MM.1S (cell line): ENCODE results near the gene KRT27.

Source experiments
- DNase-seq: peaks from one replicate; pipeline ENCODE4 v3.0.0-alpha.2; 2015
- H2AFZ ChIP-seq: fragments of 300-600 bp; sonication (generic); 2 replicates; pipeline ENCODE4 v1.6.0; 2016; ENCODE audit warnings: antibody characterized with exemption, low read length
- H3F3A ChIP-seq: fragments of 300-600 bp; sonication (generic); 2 replicates; pipeline ENCODE4 v1.6.1; 2016; ENCODE audit warnings: mild to moderate bottlenecking, antibody characterized with exemption, low read length, moderate library complexity, mixed read lengths; ENCODE audit not compliant: insufficient read depth
- H3K27ac ChIP-seq: fragments of 300-600 bp; sonication (generic); 2 replicates; pipeline ENCODE4 v1.5.1; 2016; ENCODE audit warnings: mild to moderate bottlenecking, low read length
- H3K27me3 ChIP-seq: fragments of 300-600 bp; sonication (generic); replicated peaks from 2 replicates; pipeline ENCODE4 v1.6.0; 2016; ENCODE audit warnings: low read length; ENCODE audit not compliant: insufficient read depth
- H3K36me3 ChIP-seq: fragments of 300-600 bp; sonication (generic); replicated peaks from 2 replicates; pipeline ENCODE4 v1.6.1; 2016; ENCODE audit warnings: mild to moderate bottlenecking, low read length, mixed read lengths; ENCODE audit not compliant: insufficient read depth
- H3K4me1 ChIP-seq: fragments of 300-600 bp; sonication (generic); 2 replicates; pipeline ENCODE4 v1.6.1; 2016; ENCODE audit warnings: low read length, mixed read lengths
- H3K4me2 ChIP-seq: fragments of 300-600 bp; sonication (generic); 2 replicates; pipeline ENCODE4 v1.6.0; 2016; ENCODE audit warnings: low read depth, low read length
- H3K4me3 ChIP-seq: fragments of 300-600 bp; sonication (generic); 2 replicates; pipeline ENCODE4 v1.5.1; 2016; ENCODE audit warnings: low read length, mixed read lengths
- H3K79me2 ChIP-seq: fragments of 300-600 bp; sonication (generic); 2 replicates; pipeline ENCODE4 v1.6.1; 2016; ENCODE audit warnings: mixed run types, low read length, mixed read lengths
- H3K9ac ChIP-seq: fragments of 300-600 bp; sonication (generic); 2 replicates; pipeline ENCODE4 v1.6.1; 2016; ENCODE audit warnings: low read length, mixed read lengths
- H3K9me2 ChIP-seq: fragments of 300-600 bp; sonication (generic); replicated peaks from 2 replicates; pipeline ENCODE4 v1.6.1; 2016; ENCODE audit warnings: mild to moderate bottlenecking, low read length, mixed read lengths; ENCODE audit not compliant: insufficient read depth
- H3K9me3 ChIP-seq: fragments of 300-600 bp; sonication (generic); replicated peaks from 2 replicates; pipeline ENCODE4 v1.6.1; 2016; ENCODE audit warnings: mild to moderate bottlenecking, low read length, mixed read lengths; ENCODE audit not compliant: insufficient read depth
- H4K20me1 ChIP-seq: fragments of 300-600 bp; sonication (generic); 2 replicates; pipeline ENCODE4 v1.6.1; 2016; ENCODE audit warnings: mild to moderate bottlenecking, low read length, moderate library complexity, mixed read lengths; ENCODE audit not compliant: insufficient read depth
- EZH2 ChIP-seq: fragments of 300-600 bp; sonication (generic); optimal IDR thresholded peaks from 2 replicates; pipeline ENCODE3; 2017; ENCODE audit warnings: low read depth, mild to moderate bottlenecking, antibody characterized with exemption, low read length, mixed read lengths
- EZH2phosphoT487 ChIP-seq: fragments of 300-600 bp; sonication (generic); IDR thresholded peaks from 2 replicates; pipeline ENCODE4 v1.6.1; 2018; ENCODE audit warnings: antibody characterized with exemption, low read length
- TF ChIP-seq, protein P1 (sequence below): fragments of 300-600 bp; sonication (generic); IDR thresholded peaks from 2 replicates; pipeline ENCODE4 v1.5.1; 2016; ENCODE audit warnings: antibody characterized with exemption, low read length, mixed read lengths

KRT27 gene

DNA sequence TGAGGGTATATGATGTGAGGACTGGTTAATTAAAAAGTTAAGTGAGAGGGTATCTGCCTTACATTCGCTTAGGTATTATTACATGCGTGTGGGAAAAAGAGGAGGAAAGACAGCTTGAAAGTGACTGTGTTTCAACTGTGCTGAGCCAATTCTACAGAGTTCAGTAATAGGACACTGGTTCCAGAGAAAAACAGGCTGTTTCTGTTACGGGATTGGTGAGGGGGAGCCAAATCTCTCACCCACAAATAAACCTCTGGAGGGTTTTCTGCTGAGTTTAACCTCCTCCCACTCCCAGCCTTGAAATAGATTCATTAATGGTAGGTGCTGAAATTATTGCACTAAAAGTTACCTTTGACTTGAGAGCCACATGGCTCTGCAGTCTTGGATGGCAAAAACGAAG is 6.4 kb downstream of the KRT27 start:
- Histone ChIP-seq H3K79me2 (no peaks in the 10 kb centered on the region), H3K4me1 (no peaks in the 10 kb centered on the region), H3K4me2 (no peak overlapping the region), H3K9ac (no peak overlapping the region), H3K9me2 (no peaks in the 10 kb centered on the region), H3K36me3 (no peaks in the 10 kb centered on the region), H3K9me3 (no peaks in the 10 kb centered on the region), H2AFZ (no peak overlapping the region), H3F3A (no peaks in the 10 kb centered on the region), H3K27ac (no peak overlapping the region), H3K27me3 (no peaks in the 10 kb centered on the region), H3K4me3 (no peak overlapping the region), H4K20me1 (no peaks in the 10 kb centered on the region)
- DNase-seq = no peak
- TF ChIP-seq EZH2 = no peak

DNA sequence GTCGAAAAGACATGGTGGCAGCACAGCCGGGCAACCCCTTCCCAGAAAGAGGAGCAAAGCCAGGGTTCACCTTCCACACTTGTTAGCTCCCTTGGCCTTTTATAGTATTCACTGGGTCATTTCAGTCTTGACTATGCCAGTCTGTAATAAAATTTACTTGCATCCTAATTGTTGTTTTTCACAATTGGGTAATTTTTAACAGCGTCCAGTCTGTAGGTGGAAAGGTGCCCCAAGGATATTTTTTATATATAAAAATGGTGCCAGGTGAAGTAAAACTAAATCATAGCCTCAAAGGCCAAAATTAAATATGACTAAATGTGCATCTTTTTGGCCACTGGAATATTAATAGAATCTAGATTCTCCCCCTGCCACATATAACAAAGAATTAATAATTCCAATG is 10.2 kb downstream of the KRT27 start, which contains the start of gene KRT26:
TSS of gene KRT26 (minus strand) at position 101 of the 400 bp plus-strand sequence. CDS start at position 13, 88 bp downstream.
- no peak within 1 kb of the TSS for H3K4me3 ChIP-seq
- no peaks in the 10 kb centered on the region for H3K9me3 ChIP-seq
- no peak within 1 kb of the TSS for H3K27ac ChIP-seq
- no peaks in the 10 kb centered on the region for H3K27me3 ChIP-seq
- H3K79me2 ChIP-seq = no peaks in the 10 kb centered on the region
- no peaks in the 10 kb centered on the region for H3K4me1 ChIP-seq
- no peaks in the 10 kb centered on the region for H3K36me3 ChIP-seq
- DNase-seq = no peak
- H3K9ac ChIP-seq = no peak within 1 kb of the TSS
- H3K4me2 ChIP-seq = no peak within 1 kb of the TSS
- H2AFZ ChIP-seq = no peak within 1 kb of the TSS
- no peaks in the 10 kb centered on the region for H3K9me2 ChIP-seq
- TF ChIP-seq EZH2phosphoT487 = no peak
- TF ChIP-seq, protein P1, sequence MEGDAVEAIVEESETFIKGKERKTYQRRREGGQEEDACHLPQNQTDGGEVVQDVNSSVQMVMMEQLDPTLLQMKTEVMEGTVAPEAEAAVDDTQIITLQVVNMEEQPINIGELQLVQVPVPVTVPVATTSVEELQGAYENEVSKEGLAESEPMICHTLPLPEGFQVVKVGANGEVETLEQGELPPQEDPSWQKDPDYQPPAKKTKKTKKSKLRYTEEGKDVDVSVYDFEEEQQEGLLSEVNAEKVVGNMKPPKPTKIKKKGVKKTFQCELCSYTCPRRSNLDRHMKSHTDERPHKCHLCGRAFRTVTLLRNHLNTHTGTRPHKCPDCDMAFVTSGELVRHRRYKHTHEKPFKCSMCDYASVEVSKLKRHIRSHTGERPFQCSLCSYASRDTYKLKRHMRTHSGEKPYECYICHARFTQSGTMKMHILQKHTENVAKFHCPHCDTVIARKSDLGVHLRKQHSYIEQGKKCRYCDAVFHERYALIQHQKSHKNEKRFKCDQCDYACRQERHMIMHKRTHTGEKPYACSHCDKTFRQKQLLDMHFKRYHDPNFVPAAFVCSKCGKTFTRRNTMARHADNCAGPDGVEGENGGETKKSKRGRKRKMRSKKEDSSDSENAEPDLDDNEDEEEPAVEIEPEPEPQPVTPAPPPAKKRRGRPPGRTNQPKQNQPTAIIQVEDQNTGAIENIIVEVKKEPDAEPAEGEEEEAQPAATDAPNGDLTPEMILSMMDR = no peak
- no peak for TF ChIP-seq EZH2
- no peaks in the 10 kb centered on the region for H3F3A ChIP-seq
- no peaks in the 10 kb centered on the region for H4K20me1 ChIP-seq

DNA sequence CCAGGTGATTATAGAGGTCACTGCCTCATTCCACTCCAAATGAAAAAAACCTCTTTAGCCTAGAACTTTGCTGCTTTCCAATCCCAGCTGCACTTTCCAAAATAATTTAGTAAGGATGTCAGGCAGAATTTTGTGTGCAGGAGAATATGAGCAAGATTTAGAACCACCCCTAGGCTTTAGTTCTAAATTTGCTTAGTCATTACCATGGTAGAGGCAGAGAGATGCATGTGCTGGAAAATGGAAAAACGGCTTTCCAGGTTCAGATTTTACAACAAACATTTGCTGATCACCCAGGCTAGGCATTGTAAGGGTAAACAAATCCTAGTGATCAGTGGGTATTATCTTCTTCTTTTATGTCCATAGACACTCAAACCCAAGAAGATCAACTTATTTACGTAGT is 16.7 kb downstream of the KRT27 start:
- no peak for DNase-seq
- TF ChIP-seq, protein P1 = no peak
- TF ChIP-seq EZH2phosphoT487 = no peak
- H2AFZ ChIP-seq = no peak overlapping the region
- no peaks in the 10 kb centered on the region for H4K20me1 ChIP-seq
- no peaks in the 10 kb centered on the region for H3F3A ChIP-seq
- no peak overlapping the region for H3K9ac ChIP-seq
- H3K27me3 ChIP-seq = no peaks in the 10 kb centered on the region
- no peaks in the 10 kb centered on the region for H3K9me2 ChIP-seq
- no peaks in the 10 kb centered on the region for H3K9me3 ChIP-seq
- no peak overlapping the region for H3K4me2 ChIP-seq
- H3K27ac ChIP-seq = no peak overlapping the region
- no peaks in the 10 kb centered on the region for H3K36me3 ChIP-seq
- no peak overlapping the region for H3K4me3 ChIP-seq
- H3K79me2 ChIP-seq = no peaks in the 10 kb centered on the region
- no peaks in the 10 kb centered on the region for H3K4me1 ChIP-seq

DNA sequence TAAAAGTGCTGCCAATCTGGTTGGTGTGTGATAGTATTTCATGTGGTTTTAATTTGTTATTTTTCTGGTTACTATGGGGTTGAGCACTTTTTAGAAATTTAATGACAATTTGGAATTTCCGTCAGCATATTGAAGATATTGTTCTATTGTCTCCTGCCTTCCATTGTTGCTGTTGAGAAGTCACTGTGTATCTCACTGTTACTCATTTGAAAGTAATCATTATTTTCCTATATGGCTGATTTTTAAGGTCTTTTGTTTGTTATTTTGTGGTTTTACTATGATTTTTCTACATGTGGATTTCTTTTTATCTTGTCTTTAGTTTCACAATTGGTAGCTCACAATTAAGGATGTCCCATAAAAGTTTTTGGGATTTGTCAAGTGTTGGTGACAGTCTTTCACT is 18.6 kb downstream of the KRT27 start:
- no peaks in the 10 kb centered on the region for H3F3A ChIP-seq
- H3K9ac ChIP-seq = no peak overlapping the region
- no peaks in the 10 kb centered on the region for H3K4me1 ChIP-seq
- H4K20me1 ChIP-seq = no peaks in the 10 kb centered on the region
- DNase-seq = no peak
- no peak overlapping the region for H2AFZ ChIP-seq
- TF ChIP-seq EZH2phosphoT487 = no peak
- TF ChIP-seq EZH2 = no peak
- TF ChIP-seq, protein P1 = no peak
- H3K9me3 ChIP-seq = no peaks in the 10 kb centered on the region; the same call in 1 of the 2 replicates
- no peak overlapping the region for H3K4me2 ChIP-seq
- H3K9me2 ChIP-seq = no peaks in the 10 kb centered on the region
- H3K79me2 ChIP-seq = no peaks in the 10 kb centered on the region
- H3K27ac ChIP-seq = no peak overlapping the region
- H3K36me3 ChIP-seq = no peaks in the 10 kb centered on the region
- no peak overlapping the region for H3K4me3 ChIP-seq
- H3K27me3 ChIP-seq = no peaks in the 10 kb centered on the region
